BJ (cell line): Measurements from ENCODE around the gene ZNF860. TPM values are rescaled to one million over a fixed set of nuclear protein-coding genes. Genes with fewer than 3 reads are reported as not detected.

ENCODE experiments used
- CTCF ChIA-PET: fragments of 350-600 bp; formaldehyde crosslinking; extraction: SDS; loops from one replicate; lab custom pipeline; 2021; ENCODE audit warnings: antibody characterized with exemption, inconsistent platforms; lab: Yijun Ruan, JAX
- POLR2A ChIA-PET: fragments of 300-600 bp; sonication (Branson Sonifier 250); formaldehyde crosslinking; extraction: SDS; loops from one replicate; lab custom pipeline; 2021; ENCODE audit warnings: antibody characterized with exemption; lab: Charles Lee
- DNase-seq: peaks from one replicate; pipeline ENCODE4 v3.0.0-alpha.2; 2011; ENCODE audit warnings: low read depth
- H3K27me3 ChIP-seq: 2 replicates; pipeline ENCODE4 v1.6.0; 2011; ENCODE audit warnings: low read length; ENCODE audit not compliant: control insufficient read depth, insufficient read depth
- H3K36me3 ChIP-seq: 2 replicates; pipeline ENCODE4 v1.5.1; 2011; ENCODE audit warnings: low read length; ENCODE audit not compliant: control insufficient read depth, insufficient read depth
- H3K4me3 ChIP-seq: 2 replicates; pipeline ENCODE4 v1.5.1; 2011; ENCODE audit warnings: low read depth, mild to moderate bottlenecking, control low read depth, low read length
- polyA plus RNA-seq: library from polyadenylated mRNA; depleted of rRNA; stranded (reverse); fragments of >200 nt; gene quantifications from 2 replicates; pipeline ENCODE4 v1.2.3, GENCODE V29; 2011
- TF ChIP-seq, protein P1 (sequence below): IDR thresholded peaks from 2 replicates; pipeline ENCODE4 v1.5.1; 2011; ENCODE audit warnings: low read depth, mild to moderate bottlenecking, control low read depth, inconsistent platforms, low read length, moderate library complexity; ENCODE audit not compliant: insufficient read depth

The ZNF860 gene
- polyA plus RNA-seq, 1 experiment = 0.32 TPM

GRCh38 chr3:31968369-31968926 is 13.1 kb upstream of the ZNF860 start:
- POLR2A ChIA-PET = no interaction called here
- Histone ChIP-seq H3K36me3 (no peaks in the 10 kb centered on the region), H3K4me3 (no peak overlapping the region), H3K27me3 (no peaks in the 10 kb centered on the region)
- CTCF ChIA-PET = interaction anchor here (0.6 to 0.7 kb wide), 2 partner anchors 41 kb away, joined by 3 read pairs; no protein-coding TSS in a partner anchor
- DNase-seq = peak; percentile 95
- TF ChIP-seq, protein P1, sequence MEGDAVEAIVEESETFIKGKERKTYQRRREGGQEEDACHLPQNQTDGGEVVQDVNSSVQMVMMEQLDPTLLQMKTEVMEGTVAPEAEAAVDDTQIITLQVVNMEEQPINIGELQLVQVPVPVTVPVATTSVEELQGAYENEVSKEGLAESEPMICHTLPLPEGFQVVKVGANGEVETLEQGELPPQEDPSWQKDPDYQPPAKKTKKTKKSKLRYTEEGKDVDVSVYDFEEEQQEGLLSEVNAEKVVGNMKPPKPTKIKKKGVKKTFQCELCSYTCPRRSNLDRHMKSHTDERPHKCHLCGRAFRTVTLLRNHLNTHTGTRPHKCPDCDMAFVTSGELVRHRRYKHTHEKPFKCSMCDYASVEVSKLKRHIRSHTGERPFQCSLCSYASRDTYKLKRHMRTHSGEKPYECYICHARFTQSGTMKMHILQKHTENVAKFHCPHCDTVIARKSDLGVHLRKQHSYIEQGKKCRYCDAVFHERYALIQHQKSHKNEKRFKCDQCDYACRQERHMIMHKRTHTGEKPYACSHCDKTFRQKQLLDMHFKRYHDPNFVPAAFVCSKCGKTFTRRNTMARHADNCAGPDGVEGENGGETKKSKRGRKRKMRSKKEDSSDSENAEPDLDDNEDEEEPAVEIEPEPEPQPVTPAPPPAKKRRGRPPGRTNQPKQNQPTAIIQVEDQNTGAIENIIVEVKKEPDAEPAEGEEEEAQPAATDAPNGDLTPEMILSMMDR = no peak

DNA sequence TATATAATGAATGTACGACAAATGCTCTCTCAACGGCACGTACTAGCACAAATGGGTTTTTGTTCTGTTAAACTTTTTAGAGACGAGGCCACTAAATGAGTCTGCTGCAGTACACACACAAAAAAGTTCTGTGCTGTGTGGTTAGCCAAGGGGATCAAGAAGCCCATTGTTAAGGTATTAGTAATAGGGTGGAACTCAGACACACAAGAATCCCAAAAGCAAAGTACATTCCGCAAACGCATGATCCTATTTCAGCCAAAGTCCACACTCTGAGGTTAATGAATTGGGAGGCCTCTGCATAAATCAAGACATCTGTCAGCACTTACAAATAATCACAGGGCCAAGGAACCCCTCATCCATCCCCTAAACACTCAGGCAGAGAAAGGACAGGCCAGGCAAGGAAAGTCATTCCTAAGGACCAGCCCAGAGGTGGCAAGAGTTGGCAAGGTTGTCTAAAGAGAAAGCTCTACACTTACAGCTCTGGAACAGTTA is 12.6 kb upstream of the ZNF860 start:
- POLR2A ChIA-PET = no interaction called here
- TF ChIP-seq, protein P1 = no peak
- no peak for DNase-seq
- CTCF ChIA-PET = interaction anchor here (0.6 to 0.7 kb wide), 2 partner anchors 41 to 42 kb away, joined by 3 read pairs; no protein-coding TSS in a partner anchor
- Histone ChIP-seq H3K36me3 (no peaks in the 10 kb centered on the region), H3K4me3 (no peak overlapping the region), H3K27me3 (no peaks in the 10 kb centered on the region)

- ChIA-PET CTCF (interaction anchor here (0.8 kb wide), 1 partner anchor 15 kb away, joined by 3 read pairs; no protein-coding TSS in a partner anchor), POLR2A (no interaction called here)
- H3K36me3 ChIP-seq = no peaks in the 10 kb centered on the region
Measured at GRCh38 chr3:31971607-31972006, 9.9 kb upstream of the ZNF860 start.

GRCh38 chr3:31973081-31973480 is 8.5 kb upstream of the ZNF860 start:
- ChIA-PET CTCF (no interaction called here), POLR2A (no interaction called here)
- Histone ChIP-seq H3K4me3 (no peak overlapping the region), H3K27me3 (no peaks in the 10 kb centered on the region), H3K36me3 (no peaks in the 10 kb centered on the region)
- no peak for DNase-seq
- TF ChIP-seq, protein P1 = no peak

More at GRCh38 chr3:31971607-31972006, 9.9 kb upstream of the ZNF860 start:
- Histone ChIP-seq H3K27me3 (no peaks in the 10 kb centered on the region), H3K4me3 (no peak overlapping the region)
- no peak for DNase-seq
- TF ChIP-seq, protein P1 = no peak

DNA sequence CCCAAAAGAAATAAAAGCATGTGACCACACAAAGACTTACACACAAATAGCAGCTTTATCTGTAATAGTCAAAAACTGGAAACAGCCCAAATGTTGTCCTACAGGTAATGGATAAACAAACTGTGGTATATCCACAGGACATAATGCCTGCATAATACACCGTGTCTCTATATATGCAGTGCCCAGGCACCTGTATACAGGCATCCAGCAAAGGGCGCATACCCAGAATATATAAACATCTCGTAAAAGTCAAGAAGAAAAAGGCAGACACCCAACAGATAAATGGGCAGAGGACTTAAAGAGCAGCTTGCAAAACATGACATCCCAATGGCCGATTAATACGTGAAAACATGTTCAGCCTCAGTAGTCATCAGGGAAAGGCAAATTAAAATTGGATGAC is 7.7 kb upstream of the ZNF860 start:
- H3K27me3 ChIP-seq = no peaks in the 10 kb centered on the region
- no peak overlapping the region for H3K4me3 ChIP-seq
- POLR2A ChIA-PET = no interaction called here
- DNase-seq = no peak
- TF ChIP-seq, protein P1 = no peak
- CTCF ChIA-PET = no interaction called here
- H3K36me3 ChIP-seq = no peaks in the 10 kb centered on the region
